GM12878 (cell line): ENCODE data around the gene SNURF. TPM values are rescaled to one million over a fixed set of nuclear protein-coding genes. Genes with fewer than 3 reads are reported as not detected.

Experiments
- ATAC-seq: fragments of 200-7000 bp; cut with Tn5 transposase; 3 replicates; pipeline ENCODE4 v1.9.1; 2020; ENCODE audit warnings: mild to moderate bottlenecking, moderate library complexity
- BruUV-seq: library from RNA; stranded (reverse); fragments of 400-500 nt; replicated peaks from 2 replicates; lab custom pipeline; 2021; lab: Mats Ljungman, UMichigan
- CTCF ChIA-PET: fragments of 300-600 bp; sonication (Branson Sonifier 250); formaldehyde crosslinking; extraction: SDS; loops from one replicate; lab custom pipeline; 2021; ENCODE audit warnings: inconsistent platforms; lab: Yijun Ruan, JAX
- POLR2A ChIA-PET: fragments of 350-600 bp; formaldehyde crosslinking; extraction: SDS; loops from one replicate; lab custom pipeline; 2021; ENCODE audit warnings: inconsistent platforms; lab: Charles Lee
- RAD21 ChIA-PET: fragments of 300-600 bp; sonication (Branson Sonifier 250); formaldehyde crosslinking; loops from one replicate; lab custom pipeline; 2023; ENCODE audit warnings: antibody characterized with exemption; ENCODE audit not compliant: unreplicated experiment; lab: Charles Lee
- SMC1A ChIA-PET: fragments of 300-600 bp; sonication (Branson Sonifier 250); formaldehyde crosslinking; loops from one replicate; lab custom pipeline; 2023; ENCODE audit not compliant: unreplicated experiment, uncharacterized antibody; lab: Charles Lee
- DNase-seq: peaks from one replicate; pipeline ENCODE4 v3.0.0-alpha.2; 2011; ENCODE audit warnings: low read depth, low spot score
- FAIRE-seq: peaks from 3 replicates; lab custom pipeline; 2011; peaks lifted over from hg19 to GRCh38; lab: Jason Lieb, UNC
- H2AFZ ChIP-seq: 2 replicates; pipeline ENCODE4 v1.6.0; 2011; ENCODE audit warnings: low read depth, low read length, control low read depth; ENCODE audit not compliant: control insufficient read depth
- H3K27ac ChIP-seq: 2 replicates; pipeline ENCODE4 v1.5.1; 2011; ENCODE audit warnings: control low read depth; ENCODE audit not compliant: control insufficient read depth, insufficient read depth
- H3K27me3 ChIP-seq, 2 experiments: replicated peaks in 1 of 2; 2 replicates each; pipeline versions ENCODE4 v1.6.0 to v1.6.1; 2011; ENCODE audit warnings: low read length in 1 of 2; ENCODE audit not compliant: control insufficient read depth in 2 of 2, insufficient read depth in 2 of 2
- H3K36me3 ChIP-seq, 2 experiments: 2 replicates each; pipeline ENCODE4 v1.5.1; 2011; ENCODE audit warnings: low read length in 1 of 2; ENCODE audit not compliant: control insufficient read depth in 2 of 2, insufficient read depth in 2 of 2
- H3K4me1 ChIP-seq: 2 replicates; pipeline ENCODE4 v1.6.1; 2011; ENCODE audit warnings: mild to moderate bottlenecking, low read length, moderate library complexity, mixed read lengths; ENCODE audit not compliant: control insufficient read depth, insufficient read depth
- H3K4me2 ChIP-seq: 2 replicates; pipeline ENCODE4 v1.6.0; 2011; ENCODE audit warnings: control low read depth; ENCODE audit not compliant: control insufficient read depth, insufficient read depth
- H3K4me3 ChIP-seq: fragments of 200-600 bp; sonication (generic); 2 replicates; pipeline ENCODE4 v1.5.1; 2016
- H3K79me2 ChIP-seq: 2 replicates; pipeline ENCODE4 v1.6.0; 2011; ENCODE audit warnings: low read length; ENCODE audit not compliant: control insufficient read depth, insufficient read depth
- H3K9ac ChIP-seq: 2 replicates; pipeline ENCODE4 v1.8.0; 2011; ENCODE audit warnings: low read length, control low read depth, mixed read lengths; ENCODE audit not compliant: control insufficient read depth, insufficient read depth
- H3K9me3 ChIP-seq: replicated peaks from 3 replicates; pipeline ENCODE4 v1.5.1; 2011; ENCODE audit warnings: mild to moderate bottlenecking, low read length; ENCODE audit not compliant: control insufficient read depth, insufficient read depth
- H4K20me1 ChIP-seq: 2 replicates; pipeline ENCODE4 v1.6.0; 2011; ENCODE audit not compliant: control insufficient read depth, insufficient read depth
- NKRF ChIP-seq: fragments of 450-650 bp; conservative IDR thresholded peaks from 2 replicates; pipeline ENCODE4 v1.6.1; 2017; ENCODE audit warnings: mild to moderate bottlenecking, moderate library complexity
- PML ChIP-seq: IDR thresholded peaks from 2 replicates; pipeline ENCODE4 v1.6.1; 2012; ENCODE audit warnings: low read length, inconsistent platforms
- TCF7 ChIP-seq: IDR thresholded peaks from 2 replicates; pipeline ENCODE4 v1.6.1; 2014; ENCODE audit warnings: antibody characterized with exemption, borderline replicate concordance
- WGBS: methylation state at CpG from one replicate; pipeline ENCODE4 v1.1.6; 2016; ENCODE audit warnings: low lambda C conversion rate; ENCODE audit not compliant: insufficient replicate concordance, insufficient coverage; ENCODE audit errors: missing lambda C conversion rate; 5-methylcytosine and 5-hydroxymethylcytosine counted together
- in situ Hi-C: fragments of 300-500 bp; cut with MboI; formaldehyde crosslinking; loops from 9 replicates; pipeline ENCODE4 v1.14.3; 2018; ENCODE audit warnings: mixed read lengths
- intact Hi-C: fragments of 100-400 bp; cut with micrococcal nuclease; formaldehyde crosslinking; loops from one replicate; pipeline ENCODE4 v1.14.2; 2022; ENCODE audit not compliant: unreplicated experiment
- polyA plus RNA-seq, 11 experiments: library from polyadenylated mRNA; depleted of rRNA in 4 of 11; unstranded in 6 of 11; stranded (reverse) in 5 of 11; fragments of >200 nt; fragmentation: Nextera tagmentation in 4 of 11; fragmentation: Illumina TruSeq in 1 of 11; extraction: Ambion mirVana in 4 of 11; extraction: Trizol in 1 of 11; gene quantifications; 1 replicate in 1 of 11; 2 replicates in 10 of 11; pipeline versions ENCODE4 v1.2.1 to v1.2.3, GENCODE V29; 2011 to 2016; ENCODE audit warnings: inconsistent platforms in 2 of 11, missing spikeins in 2 of 11, low read depth in 1 of 11
- total RNA-seq, 4 experiments: library from RNA; depleted of rRNA in 3 of 4; stranded (reverse); fragments of >200 nt in 3 of 4; fragmentation: Illumina TruSeq in 1 of 4; extraction: Trizol in 1 of 4; gene quantifications; 2 replicates each; pipeline versions ENCODE4 v1.2.1 to v1.2.3, GENCODE V29; 2013 to 2021
- TF ChIP-seq, protein P1 (sequence below): IDR thresholded peaks from 2 replicates; pipeline ENCODE4 v1.6.1; 2012; ENCODE audit warnings: low read length, inconsistent platforms
- TF ChIP-seq, protein P2 (sequence below): fragments of 450-650 bp; IDR thresholded peaks from 2 replicates; pipeline ENCODE4 v1.6.1; 2018; ENCODE audit warnings: mild to moderate bottlenecking, low read depth, moderate library complexity; ENCODE audit not compliant: partially characterized antibody

The SNURF gene
- total and polyA plus RNA-seq, 10 of the 15 experiments (the other 5 are each of a cell fraction or from before 2014, with no cell fraction given): 2.6 to 25.4 (median 8.9) TPM

- in situ Hi-C loops: no loop called here
- POLR2A ChIA-PET: no interaction called here
- Histone ChIP-seq H3K27ac (no peak overlapping the region), H3K79me2 (no peaks in the 10 kb centered on the region), H3K4me2 (no peak overlapping the region), H3K9ac (no peak overlapping the region), H3K36me3 (no peaks in the 10 kb centered on the region), H3K4me3 (no peak overlapping the region), H3K9me3 (no peaks in the 10 kb centered on the region; the same call in 2 of the 3 replicates), H3K4me1 (no peaks in the 10 kb centered on the region), H3K27me3 (no peaks in the 10 kb centered on the region), H4K20me1 (no peaks in the 10 kb centered on the region), H2AFZ (no peak overlapping the region)
- RAD21 ChIA-PET: no interaction called here
- CTCF ChIA-PET: no interaction called here
- BruUV-seq: no TSS peak
- FAIRE-seq (no peak), ATAC-seq (no peak), DNase-seq (no peak)
- intact Hi-C loops: no loop called here
- SMC1A ChIA-PET: no interaction called here
- no peak for TF ChIP-seq PML
- TF ChIP-seq, protein P1, sequence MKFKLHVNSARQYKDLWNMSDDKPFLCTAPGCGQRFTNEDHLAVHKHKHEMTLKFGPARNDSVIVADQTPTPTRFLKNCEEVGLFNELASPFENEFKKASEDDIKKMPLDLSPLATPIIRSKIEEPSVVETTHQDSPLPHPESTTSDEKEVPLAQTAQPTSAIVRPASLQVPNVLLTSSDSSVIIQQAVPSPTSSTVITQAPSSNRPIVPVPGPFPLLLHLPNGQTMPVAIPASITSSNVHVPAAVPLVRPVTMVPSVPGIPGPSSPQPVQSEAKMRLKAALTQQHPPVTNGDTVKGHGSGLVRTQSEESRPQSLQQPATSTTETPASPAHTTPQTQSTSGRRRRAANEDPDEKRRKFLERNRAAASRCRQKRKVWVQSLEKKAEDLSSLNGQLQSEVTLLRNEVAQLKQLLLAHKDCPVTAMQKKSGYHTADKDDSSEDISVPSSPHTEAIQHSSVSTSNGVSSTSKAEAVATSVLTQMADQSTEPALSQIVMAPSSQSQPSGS: no peak
- TF ChIP-seq, protein P2, sequence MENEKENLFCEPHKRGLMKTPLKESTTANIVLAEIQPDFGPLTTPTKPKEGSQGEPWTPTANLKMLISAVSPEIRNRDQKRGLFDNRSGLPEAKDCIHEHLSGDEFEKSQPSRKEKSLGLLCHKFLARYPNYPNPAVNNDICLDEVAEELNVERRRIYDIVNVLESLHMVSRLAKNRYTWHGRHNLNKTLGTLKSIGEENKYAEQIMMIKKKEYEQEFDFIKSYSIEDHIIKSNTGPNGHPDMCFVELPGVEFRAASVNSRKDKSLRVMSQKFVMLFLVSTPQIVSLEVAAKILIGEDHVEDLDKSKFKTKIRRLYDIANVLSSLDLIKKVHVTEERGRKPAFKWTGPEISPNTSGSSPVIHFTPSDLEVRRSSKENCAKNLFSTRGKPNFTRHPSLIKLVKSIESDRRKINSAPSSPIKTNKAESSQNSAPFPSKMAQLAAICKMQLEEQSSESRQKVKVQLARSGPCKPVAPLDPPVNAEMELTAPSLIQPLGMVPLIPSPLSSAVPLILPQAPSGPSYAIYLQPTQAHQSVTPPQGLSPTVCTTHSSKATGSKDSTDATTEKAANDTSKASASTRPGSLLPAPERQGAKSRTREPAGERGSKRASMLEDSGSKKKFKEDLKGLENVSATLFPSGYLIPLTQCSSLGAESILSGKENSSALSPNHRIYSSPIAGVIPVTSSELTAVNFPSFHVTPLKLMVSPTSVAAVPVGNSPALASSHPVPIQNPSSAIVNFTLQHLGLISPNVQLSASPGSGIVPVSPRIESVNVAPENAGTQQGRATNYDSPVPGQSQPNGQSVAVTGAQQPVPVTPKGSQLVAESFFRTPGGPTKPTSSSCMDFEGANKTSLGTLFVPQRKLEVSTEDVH: no peak
- TF ChIP-seq NKRF: no peak
- no peak for TF ChIP-seq TCF7
- 33% methylated on average over 3 of the region's 3 CpGs for WGBS
Observed at GRCh38 chr15:24948495-24948894, 6.3 kb upstream of the SNURF start.
